Amniotic stem cell (primary cell): ENCODE measurements around the gene PLEKHN1.

Experiments
- DNase-seq: peaks from one replicate; lab custom pipeline; 2025; lab: John Stamatoyannopoulos, UW

Gene PLEKHN1

GRCh38 chr1:929712-930632, 36.3 kb upstream of the PLEKHN1 start:
- DNase-seq = no peak

- no peak for DNase-seq
Measured at GRCh38 chr1:930633-931138, 35.6 kb upstream of the PLEKHN1 start.

- DNase-seq = no peak
Measured at GRCh38 chr1:931380-932172, 34.7 kb upstream of the PLEKHN1 start.

- DNase-seq = no peak
Measured at GRCh38 chr1:932173-932510, 34.1 kb upstream of the PLEKHN1 start.

GRCh38 chr1:932776-933602, 33.3 kb upstream of the PLEKHN1 start:
- no peak for DNase-seq

GRCh38 chr1:933603-933940, 32.7 kb upstream of the PLEKHN1 start:
- no peak for DNase-seq

GRCh38 chr1:934991-935750, 31.1 kb upstream of the PLEKHN1 start:
- DNase-seq = no peak

- DNase-seq = no peak
Measured at GRCh38 chr1:935751-936231, 30.5 kb upstream of the PLEKHN1 start.

- no peak for DNase-seq
Measured at GRCh38 chr1:936348-937264, 29.7 kb upstream of the PLEKHN1 start.

- DNase-seq = no peak
Measured at GRCh38 chr1:937521-937920, 28.8 kb upstream of the PLEKHN1 start.

GRCh38 chr1:938088-938683, 28.1 kb upstream of the PLEKHN1 start:
- DNase-seq = no peak

GRCh38 chr1:938711-939489, 27.4 kb upstream of the PLEKHN1 start:
- no peak for DNase-seq

GRCh38 chr1:939511-940106, 26.7 kb upstream of the PLEKHN1 start:
- DNase-seq = no peak

GRCh38 chr1:940107-941014, 25.9 kb upstream of the PLEKHN1 start:
- no peak for DNase-seq

- DNase-seq = no peak
Measured at GRCh38 chr1:941015-941587, 25.2 kb upstream of the PLEKHN1 start.

GRCh38 chr1:941588-942383, 24.5 kb upstream of the PLEKHN1 start:
- DNase-seq = no peak
